GM23248 (cell line): ENCODE measurements around the gene PGS1.

Experiments
- EZH2 ChIP-seq: fragments of 200-600 bp; sonication (generic); IDR thresholded peaks from 2 replicates; pipeline ENCODE4 v1.6.1; 2018; ENCODE audit warnings: antibody characterized with exemption, mild to moderate bottlenecking; ENCODE audit not compliant: insufficient read depth, poor library complexity, severe bottlenecking
- EZH2phosphoT487 ChIP-seq: fragments of 200-600 bp; sonication (generic); IDR thresholded peaks from 2 replicates; pipeline ENCODE4 v1.6.1; 2018; ENCODE audit warnings: antibody characterized with exemption, moderate library complexity, mild to moderate bottlenecking, low read depth; ENCODE audit not compliant: insufficient read depth

DNA sequence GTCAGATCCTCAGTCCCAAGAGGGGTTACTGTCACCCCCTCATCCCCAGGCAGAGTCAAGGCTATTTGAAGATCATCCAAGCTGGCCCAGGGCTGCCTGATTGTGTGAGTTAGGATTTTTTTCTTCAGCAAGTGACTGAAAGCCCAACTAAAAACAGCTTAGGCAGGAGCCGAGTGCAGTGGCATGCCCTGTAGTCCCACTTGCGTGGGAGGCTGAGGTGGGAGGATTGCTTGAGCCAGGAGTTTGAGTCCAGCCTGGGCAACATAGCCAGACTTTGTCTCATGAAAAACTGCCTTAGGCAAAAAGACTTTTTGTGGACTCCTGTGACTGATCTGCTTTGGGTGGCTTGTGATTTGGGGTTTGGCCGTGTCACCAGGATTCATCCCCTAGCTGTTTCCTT, 19.9 kb downstream of the PGS1 start:
- TF ChIP-seq EZH2phosphoT487 (no peak), EZH2 (no peak)
